NCI-H146 treated with DMSO at 0.1 percent for 48 hours (cell line): ENCODE results near the gene CORO6.

Experiments used
- DNase-seq: peaks from one replicate; lab custom pipeline; 2025; ENCODE audit not compliant: unreplicated experiment; lab: John Stamatoyannopoulos, UW

The CORO6 gene

DNA sequence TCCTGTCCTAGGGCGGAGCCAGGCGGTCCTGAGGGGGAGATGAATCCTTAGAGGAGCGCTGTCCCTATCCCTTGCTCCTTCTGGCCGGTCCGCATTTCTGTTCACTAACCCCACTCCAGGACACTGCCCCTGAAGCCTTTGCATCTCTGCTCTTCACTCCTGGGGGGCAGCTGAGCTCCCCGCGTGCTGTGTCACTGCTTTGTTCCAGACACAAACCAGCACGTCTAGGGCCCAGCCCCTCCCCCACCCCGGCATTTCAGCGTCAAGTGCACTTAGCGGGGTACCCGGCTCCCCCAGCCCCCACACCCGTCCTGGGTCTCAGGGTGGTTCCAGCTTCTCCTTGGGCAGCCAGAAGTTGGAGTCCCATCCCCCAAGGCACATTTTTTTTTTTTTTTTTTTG, 8.9 kb downstream of the CORO6 start:
- no peak for DNase-seq

DNA sequence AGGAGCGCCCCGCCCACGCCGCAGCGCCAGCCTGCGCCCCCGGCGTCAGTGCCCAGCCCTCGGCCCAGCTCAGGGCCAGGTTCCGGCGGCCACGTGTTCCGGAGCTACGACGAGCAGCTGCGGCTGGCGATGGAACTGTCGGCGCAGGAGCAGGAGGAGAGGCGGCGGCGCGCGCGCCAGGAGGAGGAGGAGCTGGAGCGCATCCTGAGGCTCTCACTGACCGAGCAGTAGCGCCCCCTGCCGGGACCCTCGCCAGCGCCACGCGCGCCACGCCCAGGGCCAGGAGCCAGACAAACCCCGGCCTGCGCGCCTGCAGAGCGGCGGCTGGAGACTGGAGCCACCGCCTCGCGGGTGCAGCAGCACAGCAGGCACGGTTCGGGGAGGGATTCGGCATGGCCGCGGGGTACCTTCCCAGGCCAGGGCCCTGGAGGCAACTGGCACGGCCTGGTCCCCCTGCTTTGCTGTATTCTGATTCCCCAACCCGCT, 9.3 kb downstream of the CORO6 start:
- no peak for DNase-seq

DNA sequence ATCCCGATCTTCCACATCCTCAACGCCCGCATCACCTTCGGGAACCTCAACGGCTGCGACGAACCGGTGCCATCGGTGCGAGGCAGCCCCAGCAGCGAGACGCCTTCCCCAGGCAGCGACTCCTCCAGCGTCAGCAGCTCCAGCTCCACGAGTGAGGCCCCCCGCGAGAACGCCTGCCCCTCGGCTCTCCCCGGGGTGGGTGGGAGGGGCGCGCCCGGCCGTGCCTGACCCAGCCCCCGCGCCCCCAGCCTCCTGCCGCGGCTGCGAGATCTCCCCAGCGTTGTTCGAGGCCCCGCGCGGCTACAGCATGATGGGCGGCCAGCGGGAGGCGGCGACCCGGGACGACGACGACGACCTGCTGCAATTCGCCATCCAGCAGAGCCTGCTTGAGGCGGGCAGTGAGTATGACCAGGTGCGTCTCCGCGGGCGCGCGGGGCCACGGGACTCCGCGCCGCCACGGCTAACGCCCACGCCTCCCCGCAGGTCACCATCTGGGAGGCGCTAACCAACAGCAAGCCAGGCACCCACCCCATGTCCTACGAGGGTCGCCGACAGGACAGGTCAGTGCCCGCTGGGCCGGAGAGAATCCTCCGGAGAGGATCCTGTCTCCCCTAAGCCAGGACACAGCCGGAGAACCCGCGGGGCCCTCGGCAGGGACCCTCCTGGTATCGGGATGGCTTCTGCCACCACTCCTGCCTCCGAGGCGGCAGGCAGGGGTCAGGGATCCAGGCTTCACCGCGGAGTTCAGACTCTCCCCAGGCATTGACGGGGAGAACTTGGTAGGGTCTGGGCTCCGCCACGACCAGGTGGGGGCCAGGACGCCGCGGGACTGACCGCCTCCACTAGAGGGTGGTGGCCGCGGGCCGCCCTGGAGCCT, 10.1 kb downstream of the CORO6 start:
- DNase-seq: no peak

DNA sequence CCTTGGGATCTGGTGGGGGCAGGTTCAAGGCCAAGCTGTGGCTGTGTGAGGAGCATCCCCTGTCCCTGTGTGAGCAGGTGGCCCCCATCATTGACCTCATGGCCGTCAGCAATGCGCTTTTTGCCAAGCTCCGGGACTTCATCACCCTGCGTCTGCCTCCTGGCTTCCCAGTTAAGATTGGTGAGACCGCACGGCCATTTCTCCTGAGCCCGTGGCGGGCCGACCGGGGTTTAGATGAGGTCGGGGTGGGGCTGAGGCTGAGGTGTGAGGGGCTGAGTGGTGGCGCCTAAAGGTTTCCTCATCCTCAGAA, 10.7 kb downstream of the CORO6 start:
- no peak for DNase-seq

DNA sequence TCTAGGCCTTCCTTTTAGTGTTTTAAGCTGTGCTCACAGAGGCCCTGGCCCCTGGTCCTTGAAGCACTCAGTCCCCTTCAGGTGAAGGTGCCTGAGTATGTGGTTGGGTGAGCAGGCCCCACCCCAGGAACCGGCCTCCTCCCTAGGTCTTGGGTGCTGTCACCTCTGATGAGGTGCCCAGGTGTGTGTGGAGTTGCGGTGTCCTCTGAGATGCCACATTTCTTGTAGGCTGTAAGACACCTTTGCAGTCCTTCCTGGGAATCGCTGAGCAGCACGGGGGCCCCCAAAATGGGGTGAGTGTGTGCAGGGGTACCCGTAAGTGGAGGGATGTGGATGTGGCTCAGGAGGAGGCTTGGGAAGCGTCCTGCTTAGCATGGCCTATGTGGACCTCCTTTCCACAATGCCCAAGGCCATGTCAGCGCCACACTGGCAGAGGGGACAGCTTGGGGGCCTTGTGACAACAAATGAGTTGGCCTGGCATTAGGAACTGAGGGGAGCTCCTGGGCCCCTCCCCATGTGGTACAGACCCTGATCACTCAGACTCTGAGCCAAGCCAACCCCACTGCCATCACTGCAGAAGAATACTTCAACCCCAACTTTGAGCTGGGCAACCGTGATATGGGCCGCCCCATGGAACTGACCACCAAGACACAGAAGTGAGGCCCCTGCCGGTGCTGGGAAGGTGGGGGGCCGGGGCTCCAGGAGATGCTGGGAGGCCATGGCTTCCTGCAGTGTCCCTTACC, 11.2 kb downstream of the CORO6 start:
- no peak for DNase-seq

DNA sequence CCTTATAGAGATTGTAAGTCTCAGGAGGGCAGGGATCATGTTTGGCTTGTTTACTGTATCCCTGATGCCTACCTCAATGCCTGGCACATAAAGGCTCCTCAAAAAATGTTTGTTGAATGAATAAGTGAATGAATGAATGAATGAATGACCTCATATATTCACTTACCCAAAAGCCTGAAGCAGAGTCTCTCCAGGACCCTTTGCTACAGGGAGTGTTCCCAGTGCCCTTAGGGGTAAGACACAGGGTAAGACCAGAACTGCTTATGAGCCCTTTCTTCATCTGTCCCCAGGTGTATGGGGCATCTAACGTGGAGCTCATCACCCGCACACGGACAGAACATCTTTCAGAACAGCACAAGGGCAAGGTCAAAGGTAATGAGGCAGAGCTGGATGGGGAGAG, 12.3 kb downstream of the CORO6 start:
- no peak for DNase-seq

DNA sequence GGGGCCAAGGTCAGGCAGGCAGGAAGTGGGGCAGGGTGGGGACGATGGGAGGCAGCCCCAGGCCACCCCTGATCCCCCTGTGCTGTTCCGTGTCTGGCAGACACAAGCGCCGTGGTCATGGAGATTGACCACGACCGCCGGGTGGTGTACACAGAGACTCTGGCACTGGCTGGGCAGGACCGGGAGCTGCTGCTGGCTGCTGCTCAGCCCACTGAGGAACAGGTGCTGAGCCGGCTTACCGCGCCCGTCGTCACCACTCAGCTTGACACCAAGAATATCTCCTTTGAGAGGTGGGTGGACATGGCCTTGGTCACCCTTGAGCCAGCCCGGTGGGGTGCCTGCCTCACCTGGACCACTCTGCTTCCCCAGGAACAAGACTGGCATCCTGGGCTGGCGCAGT, 13.7 kb downstream of the CORO6 start:
- no peak for DNase-seq

DNA sequence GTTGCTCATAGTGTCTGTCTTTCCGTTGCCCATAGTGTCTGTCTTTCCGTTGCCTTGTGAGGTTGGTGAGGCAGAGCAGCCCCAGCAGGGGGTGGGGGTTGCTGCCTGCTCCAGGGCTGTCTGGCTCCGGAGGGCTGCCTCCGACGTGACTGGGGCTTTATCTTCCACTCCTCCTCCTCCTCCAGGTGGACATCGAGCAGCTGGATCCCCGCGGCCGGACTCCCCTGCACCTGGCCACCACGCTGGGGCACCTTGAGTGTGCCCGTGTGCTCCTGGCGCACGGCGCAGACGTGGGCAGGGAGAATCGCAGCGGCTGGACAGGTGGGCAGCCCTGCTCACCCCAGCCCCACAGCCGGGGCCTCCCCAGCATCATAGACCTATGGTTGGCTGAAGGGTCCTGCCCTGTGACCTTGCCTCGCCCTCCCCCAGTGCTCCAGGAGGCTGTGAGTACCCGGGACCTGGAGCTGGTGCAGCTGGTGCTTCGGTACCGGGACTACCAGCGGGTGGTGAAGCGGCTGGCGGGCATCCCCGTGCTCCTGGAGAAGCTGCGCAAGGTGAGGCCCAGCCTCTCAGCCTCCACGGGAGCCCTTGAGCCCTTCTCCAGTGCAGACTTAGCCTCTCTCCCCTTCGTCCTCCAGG, 15.0 kb downstream of the CORO6 start:
- no peak for DNase-seq

DNA sequence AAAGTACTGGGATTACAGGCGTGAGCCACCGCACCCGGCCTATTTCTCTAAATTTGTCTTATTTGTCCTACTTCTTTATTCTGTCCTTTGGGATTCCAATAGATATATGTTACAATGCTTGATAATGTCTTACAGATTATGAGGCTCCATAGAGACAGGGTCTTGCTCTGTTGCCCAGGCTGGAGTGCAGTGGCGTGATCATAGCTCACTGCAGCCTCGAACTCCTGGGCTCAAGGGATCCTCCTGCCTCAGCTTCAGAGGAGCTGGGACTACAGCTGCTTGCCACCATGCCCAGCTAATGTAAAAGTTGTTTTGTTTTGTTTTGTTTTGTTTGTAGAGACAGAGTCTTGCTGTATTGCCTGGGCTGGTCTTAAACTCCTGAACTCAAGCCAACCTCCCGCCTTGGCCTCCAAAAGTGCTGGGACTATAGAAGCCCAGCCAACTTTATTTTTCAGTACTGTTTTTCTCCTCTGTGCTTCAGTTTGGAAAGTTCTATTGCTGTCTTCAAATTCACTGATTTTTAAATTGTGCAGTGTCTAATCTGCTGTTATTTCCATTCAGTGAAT, 19.5 kb downstream of the CORO6 start:
- no peak for DNase-seq

DNA sequence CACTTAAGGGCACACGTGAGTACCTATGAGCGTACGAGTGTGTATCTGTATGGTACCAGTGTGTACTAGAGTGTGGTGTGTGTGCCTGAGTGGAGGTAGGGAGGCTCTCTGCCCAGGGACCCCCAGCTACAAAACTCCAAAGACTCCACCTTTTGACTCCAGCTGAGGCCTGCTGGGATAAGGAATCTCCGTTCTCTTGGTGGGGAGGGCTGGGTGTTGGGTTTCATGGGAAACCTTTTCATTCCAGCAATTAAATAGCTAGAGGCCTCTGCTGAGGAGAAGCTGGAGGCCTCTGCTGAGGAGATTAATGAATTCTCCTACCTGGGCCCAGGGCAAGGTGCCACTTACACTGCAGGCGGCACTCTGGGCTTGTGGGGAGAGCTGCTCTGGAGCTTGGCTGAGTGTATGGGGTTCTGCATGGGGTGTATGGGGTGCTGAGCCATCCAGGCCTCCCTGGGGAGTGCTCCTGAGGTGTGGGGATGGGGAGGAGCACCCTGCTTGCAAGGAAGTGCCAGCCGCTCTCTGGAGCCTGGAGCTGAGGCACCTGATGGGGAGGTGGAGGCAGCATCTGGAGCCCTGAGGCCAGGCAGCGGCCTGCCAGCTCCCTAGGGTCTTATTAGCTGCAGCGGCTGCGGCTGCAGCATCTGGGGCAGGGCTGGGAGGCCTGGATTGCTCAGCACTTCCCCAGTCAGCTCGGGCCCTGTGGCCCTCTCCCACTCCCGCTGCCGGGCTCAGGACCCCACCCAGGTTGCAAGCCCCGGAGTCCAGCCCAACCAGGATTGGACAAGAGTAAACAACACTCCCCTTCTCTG, 25.1 kb downstream of the CORO6 start:
- no peak for DNase-seq

DNA sequence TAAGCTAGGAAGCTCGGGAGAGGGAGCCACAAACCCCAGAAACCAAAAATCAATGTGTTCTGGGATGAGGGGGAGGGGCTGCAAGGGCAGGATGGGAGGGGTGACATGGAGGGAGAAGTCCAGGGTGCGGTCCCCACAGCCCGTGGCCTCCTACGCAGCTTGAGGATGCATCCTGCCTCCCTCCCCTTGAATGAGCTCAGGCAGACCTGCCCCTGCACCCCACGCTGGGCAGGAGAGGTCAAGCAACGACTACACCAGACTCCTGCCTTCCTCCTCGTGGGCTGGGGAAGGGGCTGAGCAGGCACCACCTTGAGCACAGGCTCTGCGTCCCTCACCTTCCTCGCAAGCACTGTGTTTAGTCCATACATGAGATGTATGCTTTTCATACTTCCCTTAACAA, 25.9 kb downstream of the CORO6 start:
- DNase-seq: no peak

DNA sequence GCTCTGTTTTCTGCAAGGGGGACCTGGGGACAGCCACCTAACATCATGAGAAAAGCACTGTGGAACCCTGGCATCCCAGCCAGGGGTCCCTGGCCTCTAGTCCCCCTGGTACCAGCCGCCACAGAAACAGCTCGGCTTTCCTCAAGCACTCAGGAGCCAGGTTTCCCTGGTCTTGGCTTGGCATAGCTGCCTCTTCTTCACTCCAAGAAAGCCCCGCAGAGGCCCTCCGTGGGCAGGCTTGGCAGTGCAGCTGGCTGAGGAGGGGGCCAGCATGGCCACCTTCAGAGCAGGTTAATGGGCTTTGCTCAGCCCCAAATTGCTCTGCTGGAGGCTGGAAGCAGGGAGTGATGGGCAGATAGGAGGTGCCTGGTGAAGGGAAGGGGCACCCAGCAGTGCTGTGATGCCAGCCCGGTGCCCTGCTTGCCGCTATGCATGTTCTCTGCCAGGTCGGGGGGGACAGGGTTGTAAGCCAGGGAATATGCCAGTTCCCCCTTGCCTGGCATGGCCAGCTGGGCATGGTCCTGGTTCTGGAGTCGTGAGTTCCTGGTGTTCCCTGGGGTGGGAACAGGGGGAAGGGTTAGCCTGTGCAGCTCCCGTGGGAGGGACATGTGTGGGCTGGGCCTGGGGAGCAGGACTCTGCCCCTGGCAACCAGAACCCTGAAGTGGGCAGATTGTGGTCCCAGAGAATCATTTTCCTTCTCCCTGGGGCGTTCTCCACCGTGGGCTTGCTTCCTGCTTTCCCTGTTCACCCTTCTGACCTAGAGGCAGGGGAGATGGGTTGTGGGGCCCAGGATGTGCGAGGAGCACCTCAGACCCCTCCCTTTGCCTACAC, 26.6 kb downstream of the CORO6 start:
- no peak for DNase-seq

DNA sequence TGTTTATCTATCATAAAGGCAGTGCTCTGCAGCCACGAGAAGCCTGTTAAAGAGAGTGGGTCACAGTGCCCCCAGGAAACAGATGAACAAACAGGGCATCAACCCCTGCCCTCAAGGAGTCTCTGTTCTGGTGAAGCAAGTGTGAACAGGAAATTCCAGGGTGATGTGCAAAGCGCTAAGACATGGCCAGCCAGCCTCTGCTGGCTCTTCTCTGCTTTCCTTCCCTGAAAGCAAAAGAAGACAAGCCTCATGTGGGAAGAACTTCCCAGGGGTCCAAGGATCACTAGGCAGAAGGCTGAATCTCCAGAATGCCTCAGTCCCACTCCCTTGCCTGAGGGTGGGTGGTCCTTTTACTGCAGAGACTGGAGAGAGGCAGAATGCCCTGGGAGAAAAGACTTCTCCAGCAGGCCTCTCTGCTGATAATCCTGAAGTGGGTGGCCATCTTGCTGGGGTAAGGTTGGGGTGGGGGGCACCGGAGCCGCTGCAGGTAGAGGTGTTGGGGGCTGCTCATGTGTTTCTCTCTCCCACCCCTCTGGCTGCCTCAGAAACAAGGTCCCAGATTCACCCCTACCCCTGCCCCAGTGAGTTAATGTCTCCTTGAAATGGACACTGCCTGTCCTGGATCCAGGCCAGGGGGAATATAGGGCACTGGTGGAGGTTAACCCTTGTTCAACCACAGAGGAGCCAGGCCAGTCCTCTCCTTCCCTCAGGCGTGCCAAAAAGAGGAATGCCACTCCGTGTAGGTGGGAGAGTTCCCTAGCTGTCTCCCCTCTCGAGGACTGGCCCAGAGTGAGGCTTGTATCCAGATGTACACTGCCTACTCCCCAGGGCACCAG, 27.4 kb downstream of the CORO6 start:
- DNase-seq: no peak

DNA sequence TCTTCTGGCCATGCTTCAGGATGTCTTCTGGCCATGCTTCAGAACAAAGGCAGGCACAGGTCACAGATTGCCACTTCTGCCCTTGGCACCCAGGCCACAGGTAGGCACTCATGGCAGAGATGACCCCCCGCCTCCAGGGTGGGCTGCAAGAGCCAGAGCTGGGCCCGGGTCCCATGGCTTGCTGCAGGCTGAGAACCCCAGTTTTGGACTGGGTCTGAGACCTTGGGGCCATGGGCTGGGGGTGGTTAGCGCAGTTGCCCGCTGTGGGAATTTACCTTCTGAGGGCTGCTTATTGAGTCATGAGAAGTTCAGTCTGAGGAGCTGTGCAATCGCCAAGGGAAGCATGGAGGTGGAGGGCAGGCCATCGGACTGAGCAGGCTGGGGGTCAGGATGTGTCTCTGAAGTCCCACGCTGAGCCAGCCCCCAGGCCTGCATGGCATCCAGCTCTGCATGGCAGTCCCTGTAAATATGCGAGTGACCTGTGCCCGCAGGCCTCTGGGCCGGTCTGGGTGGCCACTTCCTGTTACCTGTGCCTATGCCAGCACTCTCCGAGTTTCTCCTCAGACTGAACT, 28.1 kb downstream of the CORO6 start:
- no peak for DNase-seq

DNA sequence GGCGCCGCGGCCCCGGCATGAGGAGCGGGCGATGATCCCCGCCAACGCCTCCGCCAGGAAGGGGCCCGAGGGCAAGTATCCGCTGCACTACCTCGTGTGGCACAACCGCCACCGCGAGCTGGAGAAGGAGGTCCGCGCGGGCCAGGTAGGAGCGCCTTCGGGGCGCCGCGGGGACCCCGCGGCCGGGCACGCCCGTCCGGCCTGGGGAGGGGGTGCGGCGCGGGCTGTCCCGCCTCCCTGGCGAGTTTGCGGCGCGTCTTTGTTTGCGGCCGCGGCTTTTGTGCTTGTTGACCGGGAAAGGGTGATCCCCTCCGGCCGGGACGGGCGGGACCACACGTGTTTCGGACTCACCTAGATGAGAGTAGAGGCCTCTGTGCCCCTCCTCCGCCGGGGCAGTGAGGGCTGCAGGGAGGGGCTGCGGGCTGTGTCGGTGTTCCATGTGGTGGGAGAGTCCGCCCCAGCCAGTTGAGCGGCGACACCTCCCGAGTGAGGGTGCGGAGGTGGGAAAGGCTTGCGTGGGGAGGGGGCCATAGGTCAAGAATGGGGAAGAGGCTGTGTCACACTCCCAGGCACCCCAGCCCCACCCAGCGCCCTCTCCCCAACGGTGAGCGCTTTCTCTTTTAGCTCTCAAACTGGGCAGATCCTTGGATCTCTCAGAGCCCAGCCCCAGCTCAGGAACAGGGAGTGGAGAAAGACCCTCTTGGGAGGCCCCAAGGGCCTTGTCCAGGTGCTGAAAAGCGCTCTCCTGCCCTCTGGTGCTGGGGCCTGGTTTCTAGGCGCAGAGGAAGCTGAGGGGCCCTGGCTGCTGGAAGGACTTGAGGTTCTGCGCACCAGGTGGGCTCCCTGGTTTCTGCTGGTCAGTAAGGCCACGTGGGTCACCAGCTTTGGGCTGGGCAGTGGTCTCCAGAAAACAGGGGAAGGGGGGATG, 28.9 kb downstream of the CORO6 start:
- no peak for DNase-seq

DNA sequence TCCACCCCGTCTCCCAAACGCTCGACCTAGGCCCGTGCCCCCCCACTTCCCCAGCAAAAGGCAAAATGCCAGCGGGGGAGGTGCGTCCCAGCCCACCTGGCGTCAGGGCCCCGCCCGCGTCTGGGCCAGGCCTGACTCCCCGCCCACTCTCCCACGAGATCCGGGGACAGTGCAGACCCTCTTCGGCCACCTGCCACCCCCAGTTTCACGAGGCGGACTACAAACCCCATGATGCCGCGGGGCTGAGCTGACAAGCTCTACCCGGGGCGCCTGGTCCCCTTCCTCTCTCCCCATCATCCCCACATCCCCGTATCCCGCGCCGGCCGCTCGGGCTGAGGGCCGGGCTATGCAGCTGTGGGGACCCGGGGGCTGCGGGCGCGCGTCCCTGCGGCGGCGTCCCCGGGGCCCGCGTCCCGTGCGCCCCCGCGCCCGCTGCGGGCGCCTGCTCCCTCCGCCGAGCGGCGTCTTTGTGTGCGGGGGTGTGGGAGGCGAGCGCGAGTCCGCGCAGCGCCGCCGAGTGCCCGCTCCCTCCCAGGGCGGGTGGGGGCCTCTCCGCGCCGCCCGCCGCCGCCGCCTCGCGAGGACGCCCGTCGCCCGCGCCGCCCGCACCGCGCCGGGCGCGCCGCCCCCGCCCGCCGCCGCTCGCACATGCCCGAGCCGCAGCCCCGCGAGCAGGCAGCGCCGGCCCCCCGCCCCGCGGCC, 29.7 kb downstream of the CORO6 start, which contains the start of gene ANKRD13B:
Gene ANKRD13B (plus strand): TSS at position 283 of the 702 bp plus-strand sequence. CDS start 490 bp downstream, outside the sequence.
- DNase-seq: peak; percentile 48
